NCI-H524 (cell line): ENCODE measurements around the gene MT3.
A peak's percentile ranks its signal among the peaks of the same experiment; 100 is the strongest.

ENCODE experiments used
- DNase-seq, 2 experiments: peaks; one replicate each; lab custom pipeline; 2025; lab: John Stamatoyannopoulos, UW

Gene MT3

DNA sequence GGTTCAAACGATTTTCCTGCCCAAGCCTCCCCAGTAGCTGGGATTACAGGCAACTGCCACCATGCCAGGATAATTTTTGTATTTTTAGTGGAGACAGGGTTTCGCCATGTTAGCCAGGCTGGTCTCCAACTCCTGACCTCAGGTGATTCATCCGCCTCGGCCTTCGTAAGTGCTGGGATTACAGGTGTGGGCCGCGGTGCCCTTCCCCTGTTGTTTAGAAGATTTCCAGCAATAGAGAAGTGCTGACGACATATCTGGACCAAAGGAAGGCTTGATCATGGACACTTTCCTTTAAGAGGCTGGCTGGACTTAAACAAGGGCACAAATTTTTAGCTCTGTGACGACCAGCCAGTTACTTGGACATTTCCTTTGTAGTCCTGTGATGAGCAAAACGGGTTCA is 41.9 kb downstream of the MT3 start:
- DNase-seq: no peak

DNA sequence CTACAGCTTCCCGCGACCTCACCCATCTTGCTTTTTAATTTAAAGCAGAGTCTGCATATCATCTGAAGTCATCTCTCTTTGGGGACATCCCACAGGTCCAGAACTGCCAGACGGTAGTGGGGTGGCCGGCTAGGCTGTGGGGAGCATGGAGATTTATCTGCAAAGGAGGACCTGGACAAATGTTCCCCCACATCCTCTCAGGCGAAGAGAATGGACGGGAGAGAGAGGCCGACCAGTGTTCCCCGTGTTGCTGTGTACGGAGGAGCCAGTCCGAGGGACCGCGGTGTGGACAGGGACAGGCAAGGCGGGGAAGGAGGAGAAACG is 42.5 kb downstream of the MT3 start:
- no peak for DNase-seq

- peak in 1 of 2 experiments; percentile 27 for DNase-seq
Observed at GRCh38 chr16:56632156-56632847, 43.0 kb downstream of the MT3 start, which contains the start of gene MT1M. MT1M (plus strand) TSS chr16:56632659; CDS start chr16:56632732, 73 bp downstream.

DNA sequence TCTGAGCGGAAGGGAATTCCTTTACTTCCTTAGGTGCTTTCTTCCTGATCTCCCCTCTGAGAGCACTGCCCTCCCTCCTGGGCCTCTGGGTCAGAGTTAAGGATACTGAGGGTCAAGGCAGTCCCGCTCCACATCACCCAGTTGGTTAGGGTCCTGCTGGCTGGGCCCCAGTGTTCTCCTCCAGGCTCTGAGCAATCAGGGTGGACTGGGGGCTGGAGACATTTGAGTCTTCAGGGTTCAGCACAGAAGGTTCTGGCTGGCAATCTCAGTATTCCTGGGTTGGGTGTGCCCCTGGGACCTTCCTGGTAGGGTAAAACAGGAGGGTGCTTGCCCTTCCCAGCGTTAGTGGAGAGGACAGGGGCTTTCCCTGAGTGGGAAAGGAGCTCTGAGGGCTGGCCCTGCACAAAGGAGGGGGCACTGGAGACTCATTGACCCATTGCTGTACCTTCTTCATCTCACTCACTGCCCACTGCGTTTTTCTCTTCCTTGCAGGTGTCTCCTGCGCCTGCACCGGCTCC is 43.6 kb downstream of the MT3 start:
- DNase-seq: no peak

DNA sequence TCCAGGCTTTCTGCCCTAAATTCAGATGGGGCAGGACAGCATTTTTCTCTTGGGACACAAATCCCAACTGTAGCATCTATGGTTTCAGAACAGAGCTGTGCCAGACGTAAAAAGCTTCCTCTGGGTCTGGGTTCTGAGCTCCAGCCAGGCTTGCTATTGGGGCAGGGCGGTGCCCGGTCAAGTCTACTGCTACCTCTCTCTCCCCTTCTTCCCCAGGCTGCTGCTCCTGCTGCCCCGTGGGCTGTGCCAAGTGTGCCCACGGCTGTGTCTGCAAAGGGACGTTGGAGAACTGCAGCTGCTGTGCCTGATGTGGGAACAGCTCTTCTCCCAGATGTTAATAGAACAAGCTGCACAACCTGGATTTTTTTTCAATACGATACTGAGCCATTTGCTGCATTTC is 44.2 kb downstream of the MT3 start:
- DNase-seq: no peak

DNA sequence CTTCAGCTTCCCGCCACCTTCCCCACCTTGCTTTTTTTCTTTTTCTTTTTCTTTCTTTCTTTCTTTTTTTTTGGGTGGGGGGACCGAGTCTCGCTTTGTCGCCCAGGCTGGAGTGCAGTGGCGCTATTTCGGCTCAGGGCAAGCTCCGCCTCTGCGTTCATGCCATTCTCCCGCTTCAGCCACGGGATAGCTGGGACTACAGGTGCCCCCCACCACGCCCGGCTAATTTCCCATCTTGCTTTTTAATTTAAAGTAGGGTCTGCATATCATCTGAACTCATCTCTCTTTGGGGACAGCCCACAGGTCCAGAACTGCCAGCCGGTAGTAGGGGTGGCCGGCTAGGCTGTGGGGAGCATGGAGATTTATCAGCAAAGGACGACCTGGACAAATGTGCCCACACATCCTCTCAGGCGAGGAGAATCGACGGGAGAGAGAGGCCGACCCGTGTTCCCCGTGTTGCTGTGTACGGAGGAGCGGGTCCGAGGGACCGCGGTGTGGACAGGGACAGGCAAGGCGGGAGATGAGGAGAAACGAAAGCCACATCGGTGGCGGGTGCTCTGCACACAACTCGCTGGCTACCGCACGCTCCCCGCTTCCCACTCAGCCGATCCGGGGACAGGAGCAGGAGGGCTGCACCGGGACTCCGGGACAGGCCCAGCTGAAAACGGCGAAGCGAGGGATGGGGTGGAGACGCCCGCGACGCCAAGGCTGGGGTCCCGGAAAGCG is 45.5 kb downstream of the MT3 start:
- DNase-seq: no peak

GRCh38 chr16:56635441-56635967 is 46.2 kb downstream of the MT3 start:
- DNase-seq: no peak

- DNase-seq: no peak
Observed at GRCh38 chr16:56636616-56637413, 47.5 kb downstream of the MT3 start.

GRCh38 chr16:56637814-56638750 is 48.8 kb downstream of the MT3 start, which contains the start of gene MT1A:
MT1A (plus strand) TSS chr16:56638666; CDS start chr16:56638739, 73 bp downstream.
- DNase-seq: peak in 1 of 2 experiments; percentile 9

DNA sequence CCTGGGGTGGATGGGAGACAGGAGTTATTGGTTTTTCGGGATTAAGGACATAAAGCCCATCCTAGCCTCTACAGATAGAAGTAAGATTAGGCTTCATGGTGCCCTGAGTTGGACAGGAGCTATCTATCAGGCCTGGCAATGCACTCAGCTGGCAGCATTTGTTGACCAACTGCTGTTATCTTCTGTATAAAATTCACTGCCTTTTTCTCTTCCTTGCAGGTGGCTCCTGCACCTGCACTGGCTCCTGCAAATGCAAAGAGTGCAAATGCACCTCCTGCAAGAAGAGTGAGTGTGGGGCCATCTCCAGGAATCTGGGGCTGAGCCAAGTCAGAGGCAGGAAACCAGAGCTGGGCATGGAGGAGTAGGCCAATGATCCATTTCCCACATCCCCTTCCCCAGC is 49.7 kb downstream of the MT3 start:
- no peak for DNase-seq

DNA sequence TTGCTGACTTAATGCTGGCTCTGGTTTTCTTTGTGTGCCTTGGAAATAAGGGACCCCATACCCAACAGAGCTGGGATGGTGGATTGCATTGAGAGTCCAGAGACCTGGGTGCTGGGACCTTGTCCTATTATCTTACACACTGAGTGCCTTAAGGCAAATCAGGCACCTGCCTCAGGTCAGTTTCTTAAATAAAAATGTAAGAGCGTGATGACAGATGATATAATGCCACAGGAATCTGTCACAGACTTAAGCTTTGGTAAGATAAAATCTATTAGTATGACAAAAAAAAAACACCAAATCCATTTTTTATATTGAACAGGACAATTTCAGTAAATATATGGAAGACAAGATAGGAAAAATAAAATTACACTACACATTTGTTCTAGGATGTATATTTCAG is 50.7 kb downstream of the MT3 start:
- no peak for DNase-seq
